Ovary (tissue), 3 donors: ENCODE measurements around the gene TENM4.

Experiments
- POLR2A ChIP-seq: fragments of 450-650 bp; IDR thresholded peaks from one replicate; pipeline ENCODE4 v1.6.1; 2017; ENCODE audit warnings: antibody characterized with exemption, mild to moderate bottlenecking, moderate library complexity
- TF ChIP-seq, protein P1 (sequence below), 3 donors: fragments of 450-650 bp in 2 of 3; fragments of 200-600 bp in 1 of 3; IDR thresholded peaks; one replicate each; pipeline versions ENCODE4 v1.5.1 to v1.8.0; 2016 to 2022; ENCODE audit warnings: antibody characterized with exemption in 3 of 3, mild to moderate bottlenecking in 1 of 3
- donor health status: DM: no; HTN: no; CAD: no.

DNA sequence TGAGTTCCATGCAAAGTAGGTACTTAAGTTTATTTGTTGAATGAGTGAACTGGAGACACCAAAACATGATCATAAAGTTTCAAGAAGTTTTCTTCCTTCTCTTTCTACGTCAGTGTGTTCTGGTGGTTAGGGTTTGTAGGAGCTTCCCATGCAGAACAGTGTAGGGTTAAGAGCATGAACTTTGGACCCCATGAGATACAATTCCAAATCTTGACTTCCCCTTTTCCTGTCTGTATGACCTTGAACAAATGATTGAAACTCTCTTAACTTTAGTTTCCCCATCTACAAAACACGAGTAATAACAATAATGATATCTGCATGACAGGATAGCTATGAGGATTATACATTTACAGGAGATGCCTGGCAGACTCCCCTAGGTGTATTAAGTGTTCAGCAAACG, 41.0 kb upstream of the TENM4 start:
- TF ChIP-seq, protein P1, sequence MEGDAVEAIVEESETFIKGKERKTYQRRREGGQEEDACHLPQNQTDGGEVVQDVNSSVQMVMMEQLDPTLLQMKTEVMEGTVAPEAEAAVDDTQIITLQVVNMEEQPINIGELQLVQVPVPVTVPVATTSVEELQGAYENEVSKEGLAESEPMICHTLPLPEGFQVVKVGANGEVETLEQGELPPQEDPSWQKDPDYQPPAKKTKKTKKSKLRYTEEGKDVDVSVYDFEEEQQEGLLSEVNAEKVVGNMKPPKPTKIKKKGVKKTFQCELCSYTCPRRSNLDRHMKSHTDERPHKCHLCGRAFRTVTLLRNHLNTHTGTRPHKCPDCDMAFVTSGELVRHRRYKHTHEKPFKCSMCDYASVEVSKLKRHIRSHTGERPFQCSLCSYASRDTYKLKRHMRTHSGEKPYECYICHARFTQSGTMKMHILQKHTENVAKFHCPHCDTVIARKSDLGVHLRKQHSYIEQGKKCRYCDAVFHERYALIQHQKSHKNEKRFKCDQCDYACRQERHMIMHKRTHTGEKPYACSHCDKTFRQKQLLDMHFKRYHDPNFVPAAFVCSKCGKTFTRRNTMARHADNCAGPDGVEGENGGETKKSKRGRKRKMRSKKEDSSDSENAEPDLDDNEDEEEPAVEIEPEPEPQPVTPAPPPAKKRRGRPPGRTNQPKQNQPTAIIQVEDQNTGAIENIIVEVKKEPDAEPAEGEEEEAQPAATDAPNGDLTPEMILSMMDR (IDR thresholded peaks at IDR 0.05) = no peak
- TF ChIP-seq POLR2A = no peak
